CD4-positive, alpha-beta T cell (primary cell): ENCODE data around the gene KCNMB2. TPM values are rescaled to one million over a fixed set of nuclear protein-coding genes. Genes with fewer than 3 reads are reported as not detected.

Experiments used
- ATAC-seq: fragments of 200-7000 bp; cut with Tn5 transposase; one replicate; pipeline ENCODE4 v1.10.0; 2022; ENCODE audit warnings: mild to moderate bottlenecking; ENCODE audit not compliant: poor library complexity
- CTCF ChIA-PET: fragments of 350-600 bp; sonication (Branson Sonifier 250); formaldehyde crosslinking; loops from one replicate; lab custom pipeline; 2021; ENCODE audit warnings: antibody characterized with exemption, inconsistent platforms; lab: Charles Lee
- POLR2A ChIA-PET: fragments of 350-600 bp; sonication (Branson Sonifier 250); formaldehyde crosslinking; loops from one replicate; lab custom pipeline; 2021; ENCODE audit warnings: antibody characterized with exemption, inconsistent platforms; lab: Charles Lee
- DNase-seq, 14 experiments: peaks; one replicate each; pipeline ENCODE4 v3.0.0-alpha.2; 2013 to 2020; ENCODE audit warnings: mixed read lengths in 2 of 14
- H3K27ac ChIP-seq, 2 donors: one replicate each; pipeline versions ENCODE4 v1.5.1 to v1.7.0; 2013; ENCODE audit warnings: low read length in 2 of 2, low read depth in 1 of 2, mild to moderate bottlenecking in 1 of 2
- H3K27me3 ChIP-seq, 2 experiments: 1 replicate in 1 of 2; 2 replicates in 1 of 2; pipeline versions ENCODE4 v1.6.1 to v1.7.0; 2013; ENCODE audit warnings: low read length in 2 of 2, control low read depth in 1 of 2, mild to moderate bottlenecking in 1 of 2, moderate library complexity in 1 of 2; ENCODE audit not compliant: insufficient read depth in 2 of 2, control insufficient read depth in 1 of 2
- H3K36me3 ChIP-seq: one replicate; pipeline ENCODE4 v1.6.1; 2013; ENCODE audit warnings: low read length, control low read depth; ENCODE audit not compliant: insufficient read depth
- H3K4me1 ChIP-seq: one replicate; pipeline ENCODE4 v1.6.1; 2013; ENCODE audit warnings: low read length, control low read depth; ENCODE audit not compliant: insufficient read depth
- H3K4me3 ChIP-seq: one replicate; pipeline ENCODE4 v1.5.1; 2013; ENCODE audit warnings: mild to moderate bottlenecking, low read length, moderate library complexity
- H3K9me3 ChIP-seq, 2 experiments: 1 replicate in 1 of 2; 2 replicates in 1 of 2; pipeline versions ENCODE4 v1.6.1 to v1.7.0; 2013; ENCODE audit warnings: low read length in 2 of 2, mild to moderate bottlenecking in 2 of 2, control low read depth in 1 of 2, moderate library complexity in 1 of 2; ENCODE audit not compliant: control insufficient read depth in 1 of 2, insufficient read depth in 1 of 2
- H3K27ac Mint-ChIP-seq: one replicate; pipeline ENCODE4 v1.8.0; 2020; ENCODE audit warnings: mixed read lengths
- H3K27me3 Mint-ChIP-seq: one replicate; pipeline ENCODE4 v1.8.0; 2021; ENCODE audit warnings: mixed read lengths
- H3K36me3 Mint-ChIP-seq: one replicate; pipeline ENCODE4 v1.8.0; 2021; ENCODE audit warnings: low read depth, mixed read lengths
- H3K4me1 Mint-ChIP-seq: one replicate; pipeline ENCODE4 v1.8.0; 2021; ENCODE audit warnings: low read depth, mixed read lengths
- H3K4me3 Mint-ChIP-seq: one replicate; pipeline ENCODE4 v1.8.0; 2020; ENCODE audit warnings: mild to moderate bottlenecking, mixed read lengths
- H3K9me3 Mint-ChIP-seq: one replicate; pipeline ENCODE4 v1.8.0; 2020; ENCODE audit warnings: mixed read lengths
- intact Hi-C, 2 experiments: fragments of 100-400 bp; cut with DNase I in 1 of 2; cut with micrococcal nuclease in 1 of 2; formaldehyde crosslinking; loops; one replicate each; pipeline versions ENCODE4 v1.15.1 to v1.9.0; 2023 to 2025; cut with DNase I, micrococcal nuclease
- total RNA-seq, 174 experiments: library from RNA in 2 of 174; stranded (reverse) in 2 of 174; gene quantifications; one replicate each; pipeline ENCODE4 v1.2.3 and lab custom pipeline; 2021 to 2026
- TF ChIP-seq, protein P1 (sequence below): fragments of 200-600 bp; IDR thresholded peaks from one replicate; pipeline ENCODE4 v1.8.0; 2022; ENCODE audit warnings: antibody characterized with exemption, mild to moderate bottlenecking

The KCNMB2 gene
- total RNA-seq, 2 experiments from 2014 or later = not detected

DNA sequence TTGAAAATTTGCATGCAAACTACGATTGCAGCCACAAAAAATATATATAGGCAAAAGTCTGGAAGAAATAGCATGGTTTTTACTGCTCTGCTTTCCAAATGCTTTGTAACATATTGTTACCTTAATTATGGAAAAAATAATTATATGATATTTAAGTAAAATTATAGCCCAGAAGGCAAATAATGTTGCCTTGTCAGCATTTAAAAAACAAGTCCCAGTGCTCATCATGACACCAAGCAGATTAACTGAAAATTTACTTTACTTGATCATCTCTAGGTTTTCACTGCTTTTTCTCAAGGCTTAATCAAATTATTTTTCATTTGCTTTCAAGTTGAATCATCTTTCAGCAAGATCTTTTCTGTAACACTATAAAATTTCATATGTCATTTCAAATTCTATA is 272.5 kb downstream of the KCNMB2 start:
- Mint-ChIP-seq H3K36me3 (no peaks in the 10 kb centered on the region), H3K27me3 (no peaks in the 10 kb centered on the region), H3K4me1 (no peaks in the 10 kb centered on the region), H3K27ac (no peak overlapping the region), H3K4me3 (no peak overlapping the region), H3K9me3 (no peaks in the 10 kb centered on the region)
- Histone ChIP-seq H3K4me3 (no peak overlapping the region), H3K36me3 (no peaks in the 10 kb centered on the region), H3K4me1 (no peaks in the 10 kb centered on the region), H3K27ac (no peak overlapping the region), H3K27me3 (no peaks in the 10 kb centered on the region), H3K9me3 (no peaks in the 10 kb centered on the region)
- TF ChIP-seq, protein P1, sequence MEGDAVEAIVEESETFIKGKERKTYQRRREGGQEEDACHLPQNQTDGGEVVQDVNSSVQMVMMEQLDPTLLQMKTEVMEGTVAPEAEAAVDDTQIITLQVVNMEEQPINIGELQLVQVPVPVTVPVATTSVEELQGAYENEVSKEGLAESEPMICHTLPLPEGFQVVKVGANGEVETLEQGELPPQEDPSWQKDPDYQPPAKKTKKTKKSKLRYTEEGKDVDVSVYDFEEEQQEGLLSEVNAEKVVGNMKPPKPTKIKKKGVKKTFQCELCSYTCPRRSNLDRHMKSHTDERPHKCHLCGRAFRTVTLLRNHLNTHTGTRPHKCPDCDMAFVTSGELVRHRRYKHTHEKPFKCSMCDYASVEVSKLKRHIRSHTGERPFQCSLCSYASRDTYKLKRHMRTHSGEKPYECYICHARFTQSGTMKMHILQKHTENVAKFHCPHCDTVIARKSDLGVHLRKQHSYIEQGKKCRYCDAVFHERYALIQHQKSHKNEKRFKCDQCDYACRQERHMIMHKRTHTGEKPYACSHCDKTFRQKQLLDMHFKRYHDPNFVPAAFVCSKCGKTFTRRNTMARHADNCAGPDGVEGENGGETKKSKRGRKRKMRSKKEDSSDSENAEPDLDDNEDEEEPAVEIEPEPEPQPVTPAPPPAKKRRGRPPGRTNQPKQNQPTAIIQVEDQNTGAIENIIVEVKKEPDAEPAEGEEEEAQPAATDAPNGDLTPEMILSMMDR = no peak
- ChIA-PET CTCF (no interaction called here), POLR2A (no interaction called here)
- intact Hi-C loops = no loop called here
- ATAC-seq = no peak
- no peak for DNase-seq

DNA sequence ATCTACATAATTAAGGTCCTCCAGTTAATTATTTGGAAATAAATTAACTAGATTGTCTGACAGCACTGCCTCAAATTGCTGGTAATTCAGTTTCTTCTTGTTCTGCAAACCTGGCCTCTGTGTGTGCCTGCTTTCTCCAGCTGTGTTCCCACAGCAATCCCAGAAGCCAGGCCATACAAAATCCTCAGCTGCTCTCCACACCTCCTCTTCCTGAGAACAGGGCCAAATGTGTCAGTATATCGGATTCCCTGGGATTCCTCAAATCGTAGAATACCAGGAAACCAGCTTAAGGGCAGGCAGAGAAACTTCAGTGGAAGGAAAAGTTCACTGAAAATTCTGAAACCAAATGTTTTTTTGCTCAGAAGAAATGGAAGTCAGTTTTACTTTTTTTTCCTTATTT is 273.9 kb downstream of the KCNMB2 start:
- H3K27ac ChIP-seq = no peak overlapping the region
- H3K36me3 Mint-ChIP-seq = no peaks in the 10 kb centered on the region
- CTCF ChIA-PET = no interaction called here
- H3K9me3 ChIP-seq = no peaks in the 10 kb centered on the region
- no peak overlapping the region for H3K27ac Mint-ChIP-seq
- ATAC-seq (no peak), DNase-seq (no peak)
- H3K4me1 Mint-ChIP-seq = no peaks in the 10 kb centered on the region
- no peak overlapping the region for H3K4me3 ChIP-seq
- intact Hi-C loops = no loop called here
- no peaks in the 10 kb centered on the region for H3K4me1 ChIP-seq
- no peaks in the 10 kb centered on the region for H3K36me3 ChIP-seq
- TF ChIP-seq, protein P1 = no peak
- no peaks in the 10 kb centered on the region for H3K9me3 Mint-ChIP-seq
- POLR2A ChIA-PET = no interaction called here
- no peak overlapping the region for H3K4me3 Mint-ChIP-seq
- H3K27me3 ChIP-seq = no peaks in the 10 kb centered on the region
- peaks cover 4% of the 10 kb centered on the region for H3K27me3 Mint-ChIP-seq

DNA sequence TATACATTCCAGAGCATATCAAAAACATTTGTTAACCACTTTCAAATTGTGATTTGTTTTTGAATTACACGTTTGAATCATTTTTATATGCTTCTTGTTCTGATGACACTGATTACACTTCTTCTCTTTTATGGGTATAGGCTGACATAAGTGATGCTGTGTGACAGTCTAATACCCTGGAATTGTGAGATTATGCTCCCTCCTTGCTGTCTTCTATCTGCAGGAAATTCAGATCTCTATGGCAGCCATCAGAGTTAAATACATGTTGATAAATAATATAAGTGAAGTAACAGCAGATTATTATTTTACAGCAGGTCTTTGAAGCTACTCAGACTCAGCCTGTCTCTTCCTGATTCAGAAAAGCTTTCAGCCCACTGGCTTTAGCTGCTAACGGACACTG is 286.5 kb downstream of the KCNMB2 start:
- no peaks in the 10 kb centered on the region for H3K27me3 Mint-ChIP-seq
- CTCF ChIA-PET = no interaction called here
- no peaks in the 10 kb centered on the region for H3K9me3 Mint-ChIP-seq

More for the DNA sequence above, 286.5 kb downstream of the KCNMB2 start:
- TF ChIP-seq, protein P1 = no peak
- no peak for ATAC-seq
- Mint-ChIP-seq H3K27ac (no peak overlapping the region), H3K4me1 (no peaks in the 10 kb centered on the region), H3K36me3 (no peaks in the 10 kb centered on the region), H3K4me3 (no peak overlapping the region)
- H3K4me1 ChIP-seq = no peaks in the 10 kb centered on the region
- intact Hi-C loops = no loop called here
- no peaks in the 10 kb centered on the region for H3K9me3 ChIP-seq
- no peak overlapping the region for H3K27ac ChIP-seq
- no peak overlapping the region for H3K4me3 ChIP-seq
- no peak for DNase-seq
- H3K27me3 ChIP-seq = no peaks in the 10 kb centered on the region
- POLR2A ChIA-PET = no interaction called here
- H3K36me3 ChIP-seq = no peaks in the 10 kb centered on the region
